HG03097 (cell line): ENCODE data around the gene ZFAND3.

Experiments used
- ATAC-seq: cut with Tn5 transposase; IDR thresholded peaks from one replicate; pipeline ENCODE4 v1.9.1; 2021; ENCODE audit not compliant: unreplicated experiment, low FRiP score

ZFAND3 gene

GRCh38 chr6:38143191-38144150 is 323.9 kb downstream of the ZFAND3 start:
- ATAC-seq, result no peak

DNA sequence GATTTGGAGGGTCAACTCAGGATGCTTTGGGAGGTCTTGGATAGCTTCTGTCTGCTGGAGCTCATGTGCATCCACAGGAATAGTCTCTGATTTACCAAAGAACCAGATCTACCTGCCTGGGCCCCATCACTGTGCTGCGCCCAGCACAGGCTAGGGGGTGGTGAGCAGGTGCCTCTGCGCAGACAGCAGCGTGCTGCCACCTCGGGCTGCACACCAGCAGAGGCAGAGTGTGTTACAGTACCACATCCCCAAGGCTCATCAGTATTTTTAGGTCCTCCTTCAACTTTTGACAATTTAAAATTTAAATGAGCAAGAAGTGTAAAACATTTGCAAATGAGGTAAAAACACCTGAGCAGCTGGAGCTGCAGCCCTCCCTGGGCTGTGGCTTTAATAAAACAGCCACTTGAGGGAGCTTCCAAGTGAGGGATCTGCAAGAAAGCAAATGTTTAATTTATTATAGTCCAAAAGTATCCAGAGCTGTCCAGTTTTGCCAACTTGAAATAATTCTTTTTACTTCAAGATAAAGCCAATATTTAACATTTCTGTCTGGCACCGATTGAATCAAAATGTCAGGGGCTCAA is 324.9 kb downstream of the ZFAND3 start:
- ATAC-seq, result no peak

DNA sequence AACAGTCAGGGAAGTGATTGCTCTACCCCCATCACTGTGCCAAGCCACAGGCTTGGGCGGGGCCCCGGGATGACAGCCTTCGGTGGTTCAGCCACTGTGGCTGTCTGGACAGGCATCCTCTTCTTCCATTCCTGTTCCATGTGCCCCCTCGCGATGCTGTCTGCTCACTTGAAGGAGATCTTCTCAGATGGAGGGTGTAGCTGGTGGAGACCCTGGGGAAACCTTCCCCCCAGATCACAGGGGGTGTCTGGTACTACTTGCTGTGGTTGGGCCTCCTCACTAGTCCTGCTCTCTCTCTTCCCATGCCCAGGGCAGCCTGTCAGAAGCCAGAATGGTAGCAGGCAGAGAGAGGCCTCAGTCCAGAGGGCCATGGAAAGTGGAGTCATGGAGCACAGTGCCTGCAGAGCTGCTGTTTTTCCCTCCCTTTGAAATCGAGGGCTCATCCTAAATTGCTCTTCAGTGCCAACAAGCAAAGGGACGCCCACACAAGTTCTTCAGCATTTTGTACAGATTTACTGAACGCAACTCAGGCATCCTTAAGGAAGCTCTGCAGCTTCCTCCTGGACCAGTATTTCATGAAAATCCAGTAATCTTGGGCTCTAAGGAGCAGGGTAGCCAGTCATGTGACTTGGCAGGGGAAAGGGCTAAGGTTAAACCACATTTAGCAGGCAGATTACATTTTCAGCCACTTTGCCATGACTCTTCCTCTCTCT is 326.6 kb downstream of the ZFAND3 start:
- ATAC-seq, result no peak

- ATAC-seq, result no peak
Measured at GRCh38 chr6:38146734-38147027, 327.2 kb downstream of the ZFAND3 start.

- ATAC-seq, result no peak
Measured at GRCh38 chr6:38148606-38149005, 329.1 kb downstream of the ZFAND3 start.

DNA sequence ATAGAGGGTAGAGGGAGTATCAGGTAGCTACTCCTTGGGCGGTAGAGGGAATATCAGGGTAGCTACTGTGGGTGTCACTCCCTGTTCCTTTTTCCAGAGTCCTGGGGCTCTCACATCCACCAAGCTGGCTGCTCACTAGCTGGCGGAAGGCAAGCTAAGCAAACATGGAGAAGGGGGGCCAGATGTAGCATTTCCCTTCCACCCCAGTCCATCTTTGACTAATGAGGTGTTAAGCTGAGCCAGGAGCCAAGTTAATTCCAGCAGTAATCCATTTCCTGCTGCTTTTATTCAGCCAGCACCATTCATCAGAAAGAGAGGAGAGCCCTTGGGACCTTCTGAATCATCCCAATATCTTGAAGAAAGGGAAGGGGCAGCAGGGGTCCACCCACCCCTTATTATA is 330.0 kb downstream of the ZFAND3 start:
- no peak for ATAC-seq

- no peak for ATAC-seq
Measured at GRCh38 chr6:38150021-38150420, 330.5 kb downstream of the ZFAND3 start.

GRCh38 chr6:38150681-38151296 is 331.3 kb downstream of the ZFAND3 start:
- no peak for ATAC-seq

GRCh38 chr6:38151580-38152500 is 332.3 kb downstream of the ZFAND3 start:
- ATAC-seq, result no peak

- no peak for ATAC-seq
Measured at GRCh38 chr6:38152620-38153019, 333.1 kb downstream of the ZFAND3 start.

GRCh38 chr6:38153076-38153797 is 333.7 kb downstream of the ZFAND3 start:
- no peak for ATAC-seq

DNA sequence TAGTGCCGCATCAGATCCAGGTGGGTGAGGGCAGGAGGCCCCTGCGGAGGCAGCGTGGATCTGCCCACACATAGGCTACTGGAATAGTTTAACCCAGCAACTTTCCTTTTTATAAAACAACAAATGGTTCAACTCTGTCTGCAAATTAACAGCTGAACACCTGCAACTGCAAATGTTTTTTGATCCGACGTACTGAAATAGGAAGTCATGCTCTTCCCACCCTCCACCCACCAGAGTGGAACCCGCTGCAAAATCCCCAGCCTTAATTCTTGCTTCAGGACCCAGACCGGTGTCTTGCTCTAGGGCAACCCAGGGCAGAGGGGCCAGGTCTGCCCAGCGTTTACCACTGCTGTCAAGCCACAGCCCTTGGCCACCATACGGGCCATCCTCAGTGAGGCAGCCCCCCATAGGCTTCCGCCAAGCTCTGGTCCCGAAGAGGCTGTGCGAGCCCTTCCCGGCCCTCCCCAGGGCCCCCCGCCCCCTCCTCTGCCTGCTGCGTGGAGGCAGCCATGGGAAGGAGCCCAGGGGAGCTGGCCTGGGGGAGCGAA is 334.3 kb downstream of the ZFAND3 start:
- no peak for ATAC-seq

DNA sequence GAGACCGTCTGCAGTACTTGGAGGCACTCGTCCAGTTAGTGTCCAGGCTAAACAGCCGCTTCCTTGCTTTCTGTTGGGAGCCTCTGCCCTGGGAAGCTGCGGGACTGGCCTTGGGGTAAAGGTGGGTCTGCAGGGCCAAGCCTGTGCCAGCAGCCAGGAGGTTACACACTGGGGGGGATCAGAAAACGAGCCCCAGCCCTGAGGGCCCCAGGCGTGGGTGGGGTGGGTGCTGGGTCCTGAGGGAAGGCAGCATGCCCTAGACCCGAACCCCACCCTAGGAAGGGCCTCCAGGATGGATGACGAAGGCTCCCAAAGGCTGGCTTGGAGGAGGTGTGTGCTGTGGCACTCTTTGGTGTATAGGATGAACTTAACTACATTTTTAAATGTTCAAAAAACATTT is 335.2 kb downstream of the ZFAND3 start:
- ATAC-seq, result no peak

- no peak for ATAC-seq
Measured at GRCh38 chr6:38155144-38155543, 335.6 kb downstream of the ZFAND3 start.

DNA sequence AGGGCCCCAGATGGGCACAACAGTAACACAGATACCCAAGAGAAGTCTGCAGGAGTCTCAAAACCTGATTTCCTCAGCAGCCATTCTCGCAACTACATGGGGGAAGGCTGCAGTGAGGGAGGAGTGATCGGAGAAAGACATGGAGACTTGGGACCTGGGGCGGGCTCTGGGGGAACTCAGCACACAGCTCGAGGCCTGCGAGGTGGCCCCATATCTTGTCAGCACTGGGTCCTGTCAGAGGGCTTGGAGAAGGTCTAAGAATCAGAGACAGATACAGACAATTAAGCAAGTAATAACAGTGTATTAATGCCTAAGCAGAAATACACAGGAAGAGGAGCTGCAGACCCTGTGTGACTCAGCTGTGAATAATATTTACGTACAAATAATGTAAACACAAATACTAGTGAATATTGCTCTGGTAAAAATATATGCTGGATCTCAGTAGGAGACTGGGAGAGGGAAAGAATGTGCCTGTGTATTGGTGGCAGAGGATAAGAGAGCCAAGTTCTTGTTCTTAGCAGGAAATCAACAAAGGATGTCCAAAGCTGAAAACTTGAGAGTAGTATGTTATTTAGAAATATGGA is 336.2 kb downstream of the ZFAND3 start:
- no peak for ATAC-seq

- ATAC-seq, result no peak
Measured at GRCh38 chr6:38156818-38157565, 337.5 kb downstream of the ZFAND3 start.

GRCh38 chr6:38157905-38158304 is 338.4 kb downstream of the ZFAND3 start:
- no peak for ATAC-seq

GRCh38 chr6:38158762-38159350 is 339.3 kb downstream of the ZFAND3 start:
- no peak for ATAC-seq
